ENCODE data around the gene PLXNC1.

GRCh38 chr12:94299846-94300245, 151.5 kb downstream of the PLXNC1 start:
- TF ChIP-seq EZH2 (IDR thresholded peaks at IDR 0.05; ENCODE audit: insufficient read depth, poor library complexity, severe bottlenecking) (no peak), EZH2phosphoT487 (IDR thresholded peaks at IDR 0.05; ENCODE audit: insufficient read depth, low read depth) (no peak)
